GM21723 (cell line): ENCODE results near the gene TNFRSF18.

ENCODE experiments used
- ATAC-seq: cut with Tn5 transposase; IDR thresholded peaks from one replicate; pipeline ENCODE4 v1.9.1; 2021; ENCODE audit warnings: mild to moderate bottlenecking, moderate library complexity; ENCODE audit not compliant: unreplicated experiment

Gene TNFRSF18

GRCh38 chr1:1228596-1229321, 22.4 kb upstream of the TNFRSF18 start:
- no peak for ATAC-seq

GRCh38 chr1:1228187-1228586, 21.8 kb upstream of the TNFRSF18 start:
- ATAC-seq = no peak

DNA sequence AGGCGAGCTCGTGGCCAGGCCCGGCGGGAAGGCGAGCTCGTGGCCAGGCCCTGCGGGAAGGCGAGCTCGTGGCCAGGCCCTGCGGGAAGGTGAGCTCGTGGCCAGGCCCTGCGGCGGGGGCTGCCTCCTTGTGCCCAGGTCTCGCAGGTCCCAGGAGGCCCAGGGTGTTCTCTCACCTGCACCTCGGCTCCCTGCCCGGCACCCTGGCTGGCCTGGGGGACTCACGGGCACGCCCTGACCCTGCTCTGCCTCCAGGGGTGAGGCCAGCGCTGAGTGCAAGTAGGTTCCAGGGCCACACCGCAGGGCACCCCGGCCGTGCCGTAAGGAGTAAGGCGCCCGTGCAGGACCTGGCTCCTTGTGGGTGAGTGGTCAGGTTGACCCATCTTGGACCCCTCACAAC, 21.0 kb upstream of the TNFRSF18 start:
- ATAC-seq = no peak

GRCh38 chr1:1226566-1227362, 20.4 kb upstream of the TNFRSF18 start:
- no peak for ATAC-seq

GRCh38 chr1:1225913-1226312, 19.5 kb upstream of the TNFRSF18 start:
- no peak for ATAC-seq

DNA sequence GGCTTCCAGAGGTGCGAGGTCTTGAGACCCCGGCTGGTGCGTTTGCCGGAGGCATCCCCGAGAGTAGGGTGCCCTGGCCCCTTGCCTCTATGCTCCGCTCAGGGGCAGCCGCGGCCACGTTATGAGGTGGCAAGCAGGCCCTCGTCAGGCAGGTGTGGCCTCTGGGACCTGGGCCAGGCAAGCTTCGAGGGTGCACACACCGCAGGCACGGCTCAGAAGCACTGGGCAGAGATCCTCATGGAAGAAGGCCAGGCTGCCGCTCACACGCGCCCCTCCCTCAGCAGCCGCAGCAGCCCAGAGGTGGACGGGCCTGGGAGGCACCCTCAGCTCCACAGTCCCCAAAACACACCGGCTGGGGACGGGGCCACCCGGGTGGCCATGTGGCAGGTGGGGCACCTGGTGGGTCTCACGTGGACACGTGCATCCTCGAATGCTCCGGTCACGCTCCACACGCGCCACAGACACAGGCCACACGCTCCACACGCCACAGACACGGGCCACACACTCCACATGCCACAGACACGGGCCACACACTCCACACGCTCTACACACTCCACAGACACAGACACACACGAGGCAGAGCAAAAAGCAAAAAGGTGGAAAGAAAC, 18.9 kb upstream of the TNFRSF18 start:
- no peak for ATAC-seq

GRCh38 chr1:1223891-1224290, 17.5 kb upstream of the TNFRSF18 start:
- no peak for ATAC-seq

DNA sequence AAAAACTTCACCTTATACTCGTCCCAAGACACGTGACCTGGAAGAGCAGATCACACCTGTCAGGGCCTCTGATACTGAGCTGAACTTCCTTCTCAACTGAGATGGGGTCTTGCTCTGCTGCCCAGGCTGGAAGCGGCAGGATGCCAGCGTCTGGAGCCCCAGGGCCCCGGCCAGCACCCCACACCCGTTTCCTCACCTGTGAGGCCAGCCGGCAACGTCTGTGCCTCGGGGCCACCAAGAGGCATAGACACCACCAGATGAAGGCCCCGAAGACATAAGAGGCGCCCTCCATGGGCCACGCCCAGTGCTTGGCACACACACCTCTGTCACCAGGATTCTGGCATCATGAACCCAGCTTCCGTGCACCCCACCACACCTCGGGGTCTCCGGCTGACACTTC, 16.9 kb upstream of the TNFRSF18 start:
- ATAC-seq = no peak

- ATAC-seq = no peak
These were observed 16.3 kb upstream of the TNFRSF18 start for GRCh38 chr1:1222575-1223225.

DNA sequence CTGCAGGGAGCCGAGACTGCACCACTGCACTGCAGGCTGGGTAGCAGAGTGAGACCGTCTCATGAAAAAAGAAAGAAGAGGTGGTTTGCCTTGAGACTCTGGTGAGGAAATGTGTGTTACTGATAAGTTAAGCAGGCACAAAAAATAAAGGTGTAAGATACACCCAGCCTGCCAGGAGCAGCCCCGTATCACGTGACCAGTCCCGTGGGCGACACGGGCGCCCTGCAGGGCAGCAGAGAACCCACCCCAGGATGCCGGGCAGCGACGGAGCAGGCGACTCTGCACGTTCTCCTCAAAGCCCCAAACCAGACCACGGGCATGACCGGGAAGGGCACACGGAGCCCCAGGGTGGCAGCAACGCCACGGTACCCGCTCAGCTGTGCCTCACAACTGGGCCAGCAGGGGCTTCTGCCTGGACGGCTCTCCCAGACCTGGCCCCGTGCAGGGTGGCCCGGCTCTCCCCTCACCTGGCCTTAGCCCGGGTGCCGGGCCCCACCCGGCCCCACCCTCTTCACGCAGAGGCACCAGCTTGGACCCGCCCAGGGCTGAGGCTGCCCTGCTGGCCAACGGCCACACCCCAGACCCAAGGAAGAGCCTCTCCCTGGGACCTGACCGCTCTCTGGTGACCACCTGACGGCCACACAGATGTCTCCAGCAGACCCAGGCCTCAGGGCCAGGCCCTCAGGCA, 15.6 kb upstream of the TNFRSF18 start:
- no peak for ATAC-seq

DNA sequence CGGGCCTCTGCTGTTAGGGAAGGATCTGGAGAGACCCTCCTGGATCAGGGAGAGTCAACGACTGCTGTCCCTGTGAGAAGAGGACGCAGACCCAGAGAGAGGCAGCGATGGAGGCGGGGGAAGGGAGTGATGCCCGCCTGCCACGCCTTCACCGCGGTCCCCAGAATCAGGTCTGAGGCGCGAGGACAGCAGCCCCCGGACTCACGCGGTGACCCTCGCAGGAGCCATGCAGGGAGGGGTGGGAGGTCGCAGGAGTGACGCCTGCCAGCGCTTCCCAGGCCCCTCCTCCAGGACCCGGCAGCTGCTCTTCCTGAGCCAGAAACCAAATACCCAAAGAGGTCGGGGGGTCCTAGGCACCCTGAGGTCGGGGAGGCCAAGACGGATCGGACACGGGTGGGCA, 13.8 kb upstream of the TNFRSF18 start:
- ATAC-seq = no peak

DNA sequence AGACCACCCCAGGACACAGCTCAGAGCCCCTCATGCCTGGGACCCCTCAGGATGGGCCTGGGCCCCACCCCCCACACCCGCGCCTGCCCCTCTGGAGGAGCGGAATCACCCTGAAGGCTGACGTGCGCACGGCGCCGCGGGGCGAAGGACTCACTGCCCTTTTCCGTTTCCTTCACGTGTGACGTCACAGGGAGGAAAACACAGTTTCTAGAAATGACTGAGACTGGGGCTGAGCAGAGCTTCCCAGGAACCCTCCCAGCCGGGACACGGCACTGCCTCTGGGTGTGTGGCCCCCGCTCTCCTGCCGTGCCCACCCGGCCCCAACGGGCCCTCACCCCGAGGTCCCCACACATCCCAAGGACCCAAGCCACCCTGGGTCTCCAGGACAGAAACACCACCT, 12.9 kb upstream of the TNFRSF18 start:
- no peak for ATAC-seq

DNA sequence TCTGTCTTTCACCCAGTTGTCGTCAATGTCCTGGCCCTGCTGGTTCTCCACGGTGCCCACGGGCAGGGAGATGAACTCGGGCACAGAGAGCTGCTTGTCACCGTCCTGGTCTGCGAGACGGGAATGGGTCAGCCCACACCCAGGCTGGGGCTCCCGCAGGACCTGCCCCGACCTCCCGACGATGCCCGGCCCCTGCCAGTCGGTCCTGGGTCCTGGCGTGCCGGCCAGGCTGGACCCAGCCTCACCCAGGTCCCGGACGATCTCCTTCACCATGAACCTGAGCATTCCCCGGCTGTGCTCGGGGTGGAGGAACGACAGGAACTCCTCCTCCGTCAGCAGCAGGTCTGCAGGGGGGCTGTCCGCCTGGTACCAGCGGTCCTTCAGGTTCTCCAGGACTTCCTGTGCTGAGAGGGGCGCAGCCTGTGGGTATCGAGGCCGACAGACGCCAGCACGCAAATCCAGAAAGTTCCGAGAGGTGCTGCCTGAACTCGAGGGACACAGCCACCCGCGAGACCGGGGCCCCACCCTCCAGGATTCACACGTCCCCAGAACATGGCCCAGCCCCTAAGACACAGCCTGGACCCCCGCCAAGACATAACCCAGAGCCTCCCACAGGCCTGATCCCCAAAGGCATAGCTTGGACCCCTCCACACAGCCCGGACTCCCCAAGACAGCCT, 12.3 kb upstream of the TNFRSF18 start:
- no peak for ATAC-seq

GRCh38 chr1:1217621-1218523, 11.5 kb upstream of the TNFRSF18 start:
- no peak for ATAC-seq

DNA sequence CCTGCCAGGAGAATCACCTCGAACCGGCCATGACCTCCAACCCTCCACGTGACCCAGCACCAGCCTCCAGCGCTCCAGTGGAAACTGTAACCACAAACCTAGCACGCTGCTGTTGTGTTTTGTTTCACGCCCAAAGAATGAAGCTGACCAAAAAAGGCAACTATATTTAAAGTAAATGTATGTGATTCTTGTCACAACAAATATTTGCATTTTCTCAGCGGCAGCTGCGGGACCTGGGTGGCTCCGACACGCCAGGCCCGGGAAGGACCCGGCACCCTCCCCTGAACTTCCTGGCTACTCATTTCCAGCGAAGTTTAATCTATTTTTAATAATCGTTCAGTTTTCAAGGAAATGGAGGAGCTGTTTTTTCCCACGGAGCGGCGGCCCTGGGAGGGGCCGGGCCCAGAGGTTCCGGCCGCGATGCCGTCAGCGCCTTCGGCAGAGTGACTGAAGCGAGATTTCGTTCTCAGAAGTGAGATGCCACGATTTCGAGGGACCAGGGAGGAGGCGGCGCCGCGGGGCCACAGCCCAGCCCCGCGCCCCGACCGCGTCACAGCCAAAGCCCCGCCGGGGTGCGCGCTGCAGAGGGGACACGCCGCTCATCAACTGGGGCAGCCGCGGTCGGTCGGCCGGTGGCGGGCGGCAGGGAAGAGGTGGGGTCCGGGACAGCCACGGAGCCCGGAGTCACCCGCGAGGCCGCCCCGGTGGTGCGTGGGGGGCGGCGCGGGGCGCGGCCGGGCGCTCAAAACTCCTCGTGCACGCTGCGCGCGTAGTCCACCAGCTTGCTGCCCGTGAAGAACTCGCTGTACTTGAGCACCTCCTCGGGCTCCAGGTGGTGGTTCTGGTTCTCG, 10.6 kb upstream of the TNFRSF18 start:
- no peak for ATAC-seq

DNA sequence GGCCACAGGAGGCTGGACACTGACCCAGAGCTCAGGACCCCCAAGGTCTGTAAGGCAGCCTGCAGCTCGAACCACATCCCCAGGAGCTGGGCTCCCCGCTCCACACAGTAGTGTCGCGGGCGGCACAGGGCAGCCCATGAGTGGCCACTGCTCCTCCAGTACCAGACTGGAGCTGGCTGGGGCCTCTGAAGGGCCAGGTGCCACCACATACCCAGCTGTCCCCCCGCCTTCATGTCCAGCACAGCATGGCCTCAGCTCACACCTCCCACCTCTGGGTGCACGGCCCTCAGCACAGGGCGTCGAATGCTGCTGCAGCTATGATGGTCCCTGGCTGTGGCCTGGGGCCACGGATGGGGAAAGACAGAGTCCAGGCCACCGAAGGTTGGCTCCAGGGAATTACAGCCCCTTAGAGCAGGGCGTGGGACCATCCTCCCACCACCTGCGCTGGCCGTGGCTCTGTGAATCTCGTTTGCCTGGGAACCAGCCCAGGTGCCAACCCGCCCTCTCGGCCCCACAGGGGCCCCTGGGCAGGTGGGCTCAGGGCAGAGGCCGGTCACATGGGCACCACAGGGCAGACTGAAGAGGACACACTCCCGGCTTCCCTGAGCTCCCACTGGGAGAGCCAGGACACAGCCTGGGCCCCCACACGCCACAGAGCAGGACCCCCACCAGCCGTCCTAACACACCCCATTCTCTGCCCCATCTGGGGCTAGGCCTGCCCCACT, 9.7 kb upstream of the TNFRSF18 start:
- no peak for ATAC-seq

GRCh38 chr1:1215080-1215676, 8.8 kb upstream of the TNFRSF18 start:
- ATAC-seq = no peak
